ENCODE data around the gene TMEM165.

The TMEM165 gene

GRCh38 chr4:55367084-55367722, 28.6 kb upstream of the TMEM165 start:
- no peak for DNase-seq (ENCODE audit: low read depth in 2 of 2)

- DNase-seq (ENCODE audit: low read depth in 2 of 2) = no peak
These were observed 25.8 kb upstream of the TMEM165 start for GRCh38 chr4:55369968-55370367.

- no peak for DNase-seq (ENCODE audit: low read depth in 2 of 2)
These were observed 23.5 kb upstream of the TMEM165 start for GRCh38 chr4:55372259-55372658.

GRCh38 chr4:55373461-55373860, 22.3 kb upstream of the TMEM165 start:
- DNase-seq (ENCODE audit: low read depth in 2 of 2) = no peak

- DNase-seq (ENCODE audit: low read depth in 2 of 2) = no peak
These were observed 19.1 kb upstream of the TMEM165 start for GRCh38 chr4:55376698-55377097.

- no peak for DNase-seq (ENCODE audit: low read depth in 2 of 2)
These were observed 16.9 kb upstream of the TMEM165 start for GRCh38 chr4:55378617-55379467.

- DNase-seq (ENCODE audit: low read depth in 2 of 2) = no peak
These were observed 15.2 kb upstream of the TMEM165 start for GRCh38 chr4:55380576-55380975.

- DNase-seq (ENCODE audit: low read depth in 2 of 2) = no peak
These were observed 14.3 kb upstream of the TMEM165 start for GRCh38 chr4:55381502-55381901.

- DNase-seq (ENCODE audit: low read depth in 2 of 2) = no peak
These were observed 13.2 kb upstream of the TMEM165 start for GRCh38 chr4:55382488-55383003.

GRCh38 chr4:55385201-55385649, 10.5 kb upstream of the TMEM165 start:
- DNase-seq (ENCODE audit: low read depth in 2 of 2) = no peak

- no peak for DNase-seq (ENCODE audit: low read depth in 2 of 2)
These were observed 9.7 kb upstream of the TMEM165 start for GRCh38 chr4:55386073-55386472.

GRCh38 chr4:55386840-55387239, 8.9 kb upstream of the TMEM165 start:
- no peak for DNase-seq (ENCODE audit: low read depth in 2 of 2)

- DNase-seq (ENCODE audit: low read depth in 2 of 2) = no peak
These were observed 2.1 kb upstream of the TMEM165 start for GRCh38 chr4:55393461-55394320.

- DNase-seq (ENCODE audit: low read depth in 2 of 2) = no peak
These were observed 584 bp upstream of the TMEM165 start for GRCh38 chr4:55395218-55395528.

GRCh38 chr4:55396308-55397125, 760 bp downstream of the TMEM165 start:
- no peak for DNase-seq (ENCODE audit: low read depth in 2 of 2)

GRCh38 chr4:55397126-55397436, 1.3 kb downstream of the TMEM165 start:
- DNase-seq (ENCODE audit: low read depth in 2 of 2) = no peak

- no peak for DNase-seq (ENCODE audit: low read depth in 2 of 2)
These were observed 2.0 kb downstream of the TMEM165 start for GRCh38 chr4:55397520-55398321.

- DNase-seq (ENCODE audit: low read depth in 2 of 2) = no peak
These were observed 2.7 kb downstream of the TMEM165 start for GRCh38 chr4:55398461-55398860.

- no peak for DNase-seq (ENCODE audit: low read depth in 2 of 2)
These were observed 3.2 kb downstream of the TMEM165 start for GRCh38 chr4:55398966-55399365.

- no peak for DNase-seq (ENCODE audit: low read depth in 2 of 2)
These were observed 3.8 kb downstream of the TMEM165 start for GRCh38 chr4:55399581-55399980.

- no peak for DNase-seq (ENCODE audit: low read depth in 2 of 2)
These were observed 9.3 kb downstream of the TMEM165 start for GRCh38 chr4:55405073-55405472.
